ENCODE data around the gene SYNGAP1.

The SYNGAP1 gene

DNA sequence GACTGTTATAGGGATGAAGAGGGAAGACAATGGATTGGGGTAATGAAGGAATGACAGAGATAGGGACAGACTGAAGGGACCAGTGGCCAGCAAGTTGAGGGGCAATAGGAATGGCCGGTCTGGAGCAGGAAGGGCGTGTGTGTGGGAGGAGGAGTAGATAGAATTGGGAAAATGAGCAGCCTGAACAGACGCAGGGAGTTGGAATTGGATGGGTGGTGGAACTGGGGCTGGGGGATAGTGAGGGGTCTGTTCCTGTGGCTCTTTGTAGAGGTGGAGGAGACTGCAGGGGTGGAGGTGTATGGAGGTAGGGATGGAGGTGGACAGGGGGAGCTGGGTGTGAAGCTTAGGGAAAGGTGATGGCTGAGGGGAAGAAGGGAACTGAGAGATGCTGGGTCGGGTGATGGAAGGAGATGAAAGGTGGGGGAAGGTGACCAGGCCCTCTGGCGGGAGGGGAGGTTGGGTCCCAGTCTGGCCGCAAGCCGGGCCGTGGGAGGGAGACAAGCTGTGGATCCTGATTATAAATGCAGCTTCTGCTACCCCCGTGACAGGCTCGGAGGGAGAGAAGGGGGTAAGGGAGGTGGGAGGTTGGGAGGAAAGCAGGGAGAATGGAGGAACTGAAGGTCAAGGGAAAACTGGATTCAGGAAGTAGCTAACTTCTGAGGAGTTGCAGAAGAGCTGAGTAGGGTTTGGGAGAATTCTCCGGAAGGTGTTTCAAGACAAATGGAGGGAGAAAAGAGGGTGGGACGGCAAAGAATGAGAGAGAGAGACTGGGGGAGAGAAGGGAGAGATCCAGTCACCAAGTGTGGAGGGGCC is 5.2 kb downstream of the SYNGAP1 start:
- DNase-seq, result no peak

GRCh38 chr6:33425668-33426577 is 6.1 kb downstream of the SYNGAP1 start:
- DNase-seq, result no peak

- DNase-seq, result no peak
Observed at GRCh38 chr6:33426590-33427511, 7.0 kb downstream of the SYNGAP1 start.

DNA sequence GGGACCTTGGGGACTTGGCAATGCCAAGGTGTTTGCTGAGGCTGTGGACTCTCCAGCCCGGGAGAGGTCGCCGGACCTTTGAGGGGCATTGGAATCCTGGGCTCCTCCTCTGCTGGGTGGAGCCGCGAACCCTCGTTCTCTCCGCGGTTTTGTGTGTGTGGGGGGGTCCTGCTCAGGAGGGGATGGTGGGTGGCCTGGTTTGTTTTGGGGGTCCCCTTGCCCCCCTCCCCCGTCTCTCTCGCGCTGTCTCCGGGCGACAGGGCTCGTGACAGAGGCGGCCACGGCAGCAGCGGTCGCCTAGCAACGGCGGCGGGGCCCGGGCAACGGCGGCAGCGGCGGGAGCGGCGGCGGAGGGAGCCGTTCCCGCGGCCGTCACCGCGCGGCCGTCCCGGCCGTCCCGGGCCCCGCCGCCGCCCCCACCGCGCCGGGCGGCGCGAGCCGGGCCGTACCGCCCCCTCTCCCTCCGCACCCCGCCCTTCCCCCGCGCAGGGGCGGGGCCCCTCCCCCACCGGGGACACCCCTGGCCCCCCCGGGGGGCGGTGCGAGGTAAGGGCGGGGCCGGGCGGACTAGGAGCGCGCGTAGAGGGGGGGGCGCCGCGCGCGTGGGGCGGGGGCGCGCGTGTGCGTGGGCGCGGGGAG is 7.8 kb downstream of the SYNGAP1 start:
- no peak for DNase-seq

DNA sequence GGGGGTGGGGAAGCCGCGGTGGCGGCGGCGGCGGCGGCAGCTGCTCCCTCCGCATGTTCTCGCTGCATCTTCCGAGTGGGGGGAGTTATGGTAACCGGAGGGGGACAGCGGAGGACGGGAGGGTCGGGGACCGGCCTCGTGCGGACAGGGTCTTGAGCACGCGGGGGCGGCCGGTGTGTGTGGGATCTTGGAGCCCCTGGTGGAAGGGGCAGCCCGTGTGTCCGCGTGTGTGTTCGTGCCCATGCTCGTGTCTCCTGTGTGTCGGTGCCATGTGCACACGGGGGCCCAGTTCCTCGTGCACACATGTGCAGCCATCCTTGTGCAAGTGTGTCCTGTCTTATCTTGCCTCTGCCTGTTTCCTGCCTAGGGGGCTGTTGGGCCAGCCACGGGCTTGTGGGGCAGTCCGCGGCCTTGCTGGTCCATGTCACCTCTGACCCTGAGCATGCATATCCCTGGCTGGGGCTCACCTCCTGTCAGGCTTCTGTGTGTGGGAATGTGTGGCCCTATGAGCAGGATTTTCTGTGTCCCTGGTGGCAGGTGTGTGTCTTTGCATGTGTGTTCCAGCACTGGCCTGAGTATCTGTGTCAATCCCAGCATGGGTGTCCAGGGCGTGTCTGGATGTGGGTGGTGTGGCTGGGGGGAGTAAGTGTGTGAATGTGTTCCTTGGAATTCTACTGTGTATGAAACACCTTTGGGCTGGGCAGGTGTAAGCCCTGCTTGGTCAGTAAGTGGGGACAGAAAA is 8.5 kb downstream of the SYNGAP1 start:
- no peak for DNase-seq

GRCh38 chr6:33428966-33429749 is 9.3 kb downstream of the SYNGAP1 start:
- no peak for DNase-seq

DNA sequence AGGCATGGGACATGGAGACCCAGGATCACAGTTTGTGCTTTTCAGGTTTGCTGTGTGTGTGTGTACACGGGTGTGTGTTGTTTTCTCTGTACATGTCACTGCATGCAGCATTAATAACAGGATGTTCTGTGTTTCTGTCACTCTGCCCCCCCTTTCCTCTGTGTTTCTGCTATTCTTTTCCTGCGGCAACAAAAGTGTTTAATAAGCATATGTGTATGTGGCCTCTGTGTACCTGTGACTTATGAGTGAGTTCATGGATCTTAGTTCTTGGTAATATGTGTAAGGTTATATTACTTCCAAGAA is 9.8 kb downstream of the SYNGAP1 start:
- no peak for DNase-seq

GRCh38 chr6:33430334-33430733 is 10.5 kb downstream of the SYNGAP1 start:
- DNase-seq, result no peak

GRCh38 chr6:33430991-33431879 is 11.4 kb downstream of the SYNGAP1 start:
- no peak for DNase-seq

DNA sequence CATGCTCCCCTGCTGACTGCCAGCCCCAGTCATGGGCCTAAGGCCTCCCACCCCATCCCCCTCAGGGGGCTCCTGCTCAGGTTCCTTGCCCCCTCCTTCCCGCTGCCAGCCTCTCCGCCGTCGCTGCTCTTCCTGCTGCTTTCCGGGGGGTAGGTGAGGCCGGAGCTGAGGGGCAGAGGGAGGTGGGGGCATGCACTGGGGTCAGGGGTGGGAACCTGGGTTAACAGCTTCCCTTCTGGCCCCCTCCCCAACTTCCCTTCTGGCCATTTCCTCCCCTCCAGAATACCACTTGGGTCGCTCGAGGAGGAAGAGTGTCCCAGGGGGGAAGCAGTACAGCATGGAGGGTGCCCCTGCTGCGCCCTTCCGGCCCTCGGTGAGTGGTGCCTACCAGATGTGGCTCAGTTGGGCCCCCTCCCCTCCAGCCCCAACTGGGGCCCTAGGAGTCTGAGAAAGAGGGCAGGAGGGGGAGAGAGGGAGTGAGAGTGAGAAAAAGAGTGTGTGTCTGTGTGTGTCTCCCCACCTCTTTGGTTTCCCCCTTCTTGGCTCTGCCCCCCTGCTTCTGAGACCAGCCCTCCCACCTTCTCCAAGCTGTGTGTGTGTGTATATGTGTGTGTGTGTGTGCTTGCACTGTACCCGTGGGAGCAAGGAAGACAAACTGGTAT is 12.1 kb downstream of the SYNGAP1 start:
- no peak for DNase-seq

DNA sequence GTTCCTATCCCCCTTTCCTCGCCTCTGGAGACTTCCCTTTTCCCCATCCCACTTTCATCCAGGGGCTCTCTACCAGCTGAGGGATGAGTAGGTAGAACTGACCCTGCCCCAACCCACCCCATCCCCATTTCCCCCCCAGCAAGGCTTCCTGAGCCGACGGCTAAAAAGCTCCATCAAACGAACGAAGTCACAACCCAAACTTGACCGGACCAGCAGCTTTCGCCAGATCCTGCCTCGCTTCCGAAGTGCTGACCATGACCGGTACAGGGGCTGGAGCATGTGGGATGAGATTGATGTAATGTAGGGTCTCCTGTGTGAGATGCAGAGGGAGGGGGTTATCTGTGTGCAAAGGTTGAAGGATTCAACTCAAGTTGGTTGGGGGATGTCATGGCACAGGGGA is 12.7 kb downstream of the SYNGAP1 start:
- no peak for DNase-seq

DNA sequence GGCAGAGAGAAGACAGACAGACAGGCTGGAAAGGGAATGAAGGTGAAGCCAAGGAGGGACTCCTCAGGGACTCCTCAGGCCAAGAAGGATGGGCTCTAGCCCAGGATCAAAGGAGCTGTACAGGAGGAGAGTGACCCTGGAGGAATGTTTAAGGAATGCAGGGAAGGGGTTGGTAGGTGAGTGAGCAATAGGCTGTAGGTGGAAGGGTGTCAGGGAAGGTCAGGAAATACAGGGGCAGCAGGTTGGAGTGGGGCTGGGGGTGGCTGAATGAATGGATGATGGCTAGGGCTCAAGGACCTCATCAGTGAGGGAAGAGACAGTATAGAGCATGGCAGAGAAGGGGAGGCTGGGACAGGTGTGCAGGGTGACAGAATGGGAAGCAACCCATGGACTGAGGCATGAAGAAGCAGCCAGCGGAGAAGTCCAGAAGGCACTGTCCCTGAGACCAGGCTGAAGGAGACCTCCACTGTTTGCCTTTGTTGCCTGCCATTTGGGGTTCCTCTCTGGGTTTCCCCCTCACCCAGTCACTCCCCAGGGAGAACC is 13.2 kb downstream of the SYNGAP1 start:
- DNase-seq, result no peak

DNA sequence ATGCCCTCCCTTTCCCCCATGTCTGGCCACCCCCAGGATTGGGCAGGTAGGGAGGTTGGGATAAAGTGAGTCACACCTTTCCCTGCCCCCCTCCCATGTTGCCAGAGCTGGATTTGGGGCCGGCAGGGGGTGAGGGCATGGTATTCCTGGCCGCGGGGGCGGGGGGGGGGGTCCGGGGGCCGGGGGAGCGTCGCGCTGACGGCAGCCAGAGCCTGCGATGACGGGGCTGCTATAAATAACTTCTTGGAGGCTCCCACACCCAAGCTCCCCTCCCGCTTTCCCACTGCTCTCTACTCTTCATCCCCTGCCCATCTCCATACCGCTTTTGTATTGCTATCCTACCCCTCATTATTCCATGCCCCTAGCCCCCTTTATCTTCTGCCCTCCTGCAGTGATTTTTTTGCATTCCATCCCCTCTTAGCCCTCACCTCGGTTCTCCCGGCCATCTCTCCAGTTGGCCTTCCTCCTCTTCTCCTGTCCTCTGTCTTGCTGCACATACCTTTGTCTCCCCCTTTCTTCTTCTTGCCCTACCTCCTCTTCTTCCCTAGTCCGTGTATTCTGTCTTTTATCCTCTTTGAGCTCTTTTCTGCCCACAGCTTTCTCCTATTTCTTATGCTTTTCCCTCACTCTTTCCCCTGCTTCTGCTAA is 13.8 kb downstream of the SYNGAP1 start:
- no peak for DNase-seq

DNA sequence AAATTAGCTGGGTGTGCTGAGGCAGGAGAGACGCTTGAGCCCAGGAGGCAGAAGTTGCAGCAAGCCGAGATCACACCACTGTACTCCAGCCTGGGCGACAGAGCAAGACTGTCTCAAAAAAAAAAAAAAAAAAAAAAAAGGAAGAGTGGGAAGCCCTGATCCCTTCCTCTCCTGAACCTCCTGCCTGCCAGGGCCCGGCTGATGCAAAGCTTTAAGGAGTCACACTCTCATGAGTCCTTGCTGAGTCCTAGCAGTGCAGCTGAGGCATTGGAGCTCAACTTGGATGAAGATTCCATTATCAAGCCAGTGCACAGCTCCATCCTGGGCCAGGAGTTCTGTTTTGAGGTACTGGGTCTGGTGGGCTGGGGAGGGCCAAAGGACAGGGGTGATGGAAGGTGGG is 15.1 kb downstream of the SYNGAP1 start:
- no peak for DNase-seq

DNA sequence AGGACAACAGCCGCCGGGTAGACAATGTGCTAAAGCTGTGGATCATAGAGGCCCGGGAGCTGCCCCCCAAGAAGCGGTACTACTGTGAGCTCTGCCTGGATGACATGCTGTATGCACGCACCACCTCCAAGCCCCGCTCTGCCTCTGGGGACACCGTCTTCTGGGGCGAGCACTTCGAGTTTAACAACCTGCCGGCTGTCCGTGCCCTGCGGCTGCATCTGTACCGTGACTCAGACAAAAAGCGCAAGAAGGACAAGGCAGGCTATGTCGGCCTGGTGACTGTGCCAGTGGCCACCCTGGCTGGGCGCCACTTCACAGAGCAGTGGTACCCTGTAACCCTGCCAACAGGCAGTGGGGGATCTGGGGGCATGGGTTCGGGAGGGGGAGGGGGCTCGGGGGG is 17.8 kb downstream of the SYNGAP1 start:
- DNase-seq, result no peak

DNA sequence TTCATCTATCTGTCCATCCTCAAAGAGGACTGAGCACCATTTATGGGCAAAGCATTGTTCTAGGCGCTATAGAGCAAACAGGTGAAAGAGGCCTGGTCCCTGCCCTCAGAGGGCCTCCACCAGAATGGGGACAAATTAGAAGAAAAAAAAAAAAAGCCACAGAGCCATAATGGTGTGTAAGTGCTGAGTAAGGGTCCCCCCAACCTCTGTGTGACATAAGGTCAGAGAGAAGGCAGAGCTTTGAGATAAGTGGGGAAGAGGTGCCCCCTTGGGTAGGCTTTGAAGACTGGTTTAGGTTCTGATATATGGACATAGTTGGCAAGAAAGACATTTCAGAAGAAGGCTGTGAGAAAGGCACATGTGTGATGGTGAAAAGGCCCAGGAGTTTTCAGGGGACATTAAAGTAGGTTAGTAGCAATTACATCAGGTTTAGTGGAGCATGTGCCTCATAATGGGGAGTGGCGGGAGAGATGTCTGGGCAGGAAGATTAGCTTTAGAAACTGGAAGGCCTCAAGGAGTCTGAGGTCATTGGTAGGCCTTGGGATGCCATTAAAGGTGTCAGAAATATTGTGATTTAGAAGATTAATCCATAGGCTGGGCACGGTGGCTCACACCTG is 19.2 kb downstream of the SYNGAP1 start:
- DNase-seq, result no peak

- DNase-seq, result no peak
Observed at GRCh38 chr6:33439956-33440648, 20.2 kb downstream of the SYNGAP1 start.
